Esophagus (tissue), 2 donors: ENCODE measurements around the gene UNC45B. TPM values are rescaled to one million over a fixed set of nuclear protein-coding genes. Genes with fewer than 3 reads are reported as not detected.
A peak's percentile ranks its signal among the peaks of the same experiment; 100 is the strongest.
"Not testable (repeated sequence)": the region's sequence is repeated elsewhere in the genome, so short reads cannot be mapped to it uniquely, and the experiment has no call there.

Experiments
- H3K27ac ChIP-seq, 2 donors: one replicate each; pipeline ENCODE4 v1.5.1; 2013; ENCODE audit warnings: low read depth in 2 of 2, mild to moderate bottlenecking in 2 of 2, inconsistent platforms in 1 of 2, low read length in 1 of 2, moderate library complexity in 1 of 2
- H3K27me3 ChIP-seq, 2 donors: one replicate each; pipeline ENCODE4 v1.6.1; 2013; ENCODE audit warnings: low read length in 2 of 2, control low read depth in 1 of 2, mild to moderate bottlenecking in 1 of 2; ENCODE audit not compliant: insufficient read depth in 2 of 2, control insufficient read depth in 1 of 2
- H3K36me3 ChIP-seq, 2 donors: one replicate each; pipeline ENCODE4 v1.6.1; 2013; ENCODE audit warnings: low read length in 1 of 2; ENCODE audit not compliant: control insufficient read depth in 2 of 2, insufficient read depth in 2 of 2
- H3K4me1 ChIP-seq, 2 donors: one replicate each; pipeline ENCODE4 v1.6.1; 2013; ENCODE audit warnings: low read length in 1 of 2; ENCODE audit not compliant: control insufficient read depth in 2 of 2, insufficient read depth in 2 of 2
- H3K4me3 ChIP-seq, 2 donors: one replicate each; pipeline ENCODE4 v1.5.1; 2013; ENCODE audit warnings: low read length in 2 of 2, mild to moderate bottlenecking in 2 of 2, low read depth in 1 of 2, moderate library complexity in 1 of 2
- H3K9me3 ChIP-seq, 2 donors: one replicate each; pipeline ENCODE4 v1.6.1; 2013; ENCODE audit warnings: mild to moderate bottlenecking in 2 of 2, low read depth in 1 of 2, low read length in 1 of 2, moderate library complexity in 1 of 2; ENCODE audit not compliant: control insufficient read depth in 2 of 2, insufficient read depth in 1 of 2
- WGBS, 2 donors: extraction: QIAGEN DNeasy Blood & Tissue Kit; methylation state at CpG; one replicate each; pipeline ENCODE4 v1.1.7; 2013; 5-methylcytosine and 5-hydroxymethylcytosine counted together
- polyA plus RNA-seq, 2 donors: library from polyadenylated mRNA; stranded (reverse); fragments of 200-250 nt; gene quantifications; one replicate each; pipeline ENCODE4 v1.2.3, GENCODE V29; 2013
- donor health status: healthy with polysubstance abuse.
- donor health status: Bipolar disorder and iron deficiency.

UNC45B gene
- polyA plus RNA-seq, 2 donors, result 0.01 to 0.02 TPM

- H3K36me3 ChIP-seq, H3K4me1 ChIP-seq, H3K27ac ChIP-seq, H3K27me3 ChIP-seq, H3K9me3 ChIP-seq, H3K4me3 ChIP-seq: not testable (repeated sequence)
- WGBS, 2 donors, result 92 to 94% methylated on average over 12 of the region's 12 CpGs
Observed at GRCh38 chr17:35194001-35194400, 46.4 kb downstream of the UNC45B start, which contains the start of gene SLC35G3. SLC35G3 (minus strand) TSS chr17:35194393; CDS start chr17:35194307, 86 bp downstream.

- not testable (repeated sequence) for H3K4me3 ChIP-seq, H3K9me3 ChIP-seq, H3K4me1 ChIP-seq, H3K36me3 ChIP-seq, H3K27me3 ChIP-seq, H3K27ac ChIP-seq
- 91 to 99% methylated on average over 14 to 31 of the region's 31 CpGs for WGBS, 2 donors
Observed at GRCh38 chr17:35195062-35195461, 47.4 kb downstream of the UNC45B start.

- WGBS, 2 donors, result 67 to 89% methylated on average over 1 to 2 of the region's 2 CpGs
- H3K9me3 ChIP-seq, H3K27ac ChIP-seq, H3K4me1 ChIP-seq, H3K4me3 ChIP-seq, H3K27me3 ChIP-seq, H3K36me3 ChIP-seq: not testable (repeated sequence)
Observed at GRCh38 chr17:35202582-35202981, 55.0 kb downstream of the UNC45B start.

GRCh38 chr17:35210741-35211140 is 63.1 kb downstream of the UNC45B start:
- 90 to 91% methylated on average over 7 of the region's 7 CpGs for WGBS, 2 donors

GRCh38 chr17:35212668-35213067 is 65.1 kb downstream of the UNC45B start:
- Histone ChIP-seq H3K27ac (no peak overlapping the region), H3K4me3 (no peak overlapping the region), H3K9me3 (no peaks in the 10 kb centered on the region), H3K4me1 (no peaks in the 10 kb centered on the region), H3K36me3 (no peaks in the 10 kb centered on the region), H3K27me3 (no peaks in the 10 kb centered on the region)
- 78 to 85% methylated on average over 4 of the region's 4 CpGs for WGBS, 2 donors

More at GRCh38 chr17:35210741-35211140, 63.1 kb downstream of the UNC45B start:
- no peaks in the 10 kb centered on the region for H3K9me3 ChIP-seq
- H3K4me1 ChIP-seq, result no peaks in the 10 kb centered on the region
- H3K4me3 ChIP-seq, result no peak overlapping the region
- no peaks in the 10 kb centered on the region for H3K36me3 ChIP-seq
- no peak overlapping the region for H3K27ac ChIP-seq
- H3K27me3 ChIP-seq, result no peaks in the 10 kb centered on the region

- Histone ChIP-seq H3K27me3 (no peaks in the 10 kb centered on the region), H3K4me1 (no peaks in the 10 kb centered on the region), H3K4me3 (no peak overlapping the region), H3K27ac (no peak overlapping the region), H3K36me3 (no peaks in the 10 kb centered on the region), H3K9me3 (no peaks in the 10 kb centered on the region)
- 62 to 66% methylated on average over 5 of the region's 5 CpGs for WGBS, 2 donors
Observed at GRCh38 chr17:35213412-35213940, 65.9 kb downstream of the UNC45B start.

GRCh38 chr17:35214192-35214591 is 66.6 kb downstream of the UNC45B start:
- Histone ChIP-seq H3K27ac (peak overlapping the region in 1 of 2 donors; percentile 69), H3K27me3 (no peaks in the 10 kb centered on the region), H3K4me3 (no peak overlapping the region), H3K36me3 (no peaks in the 10 kb centered on the region), H3K9me3 (no peaks in the 10 kb centered on the region), H3K4me1 (no peaks in the 10 kb centered on the region)
- 61 to 67% methylated on average over 3 of the region's 3 CpGs for WGBS, 2 donors

GRCh38 chr17:35214631-35215273 is 67.1 kb downstream of the UNC45B start:
- H3K27ac ChIP-seq, result peak overlapping the region; percentile 69 to 79
- no peaks in the 10 kb centered on the region for H3K27me3 ChIP-seq
- no peaks in the 10 kb centered on the region for H3K36me3 ChIP-seq
- no peaks in the 10 kb centered on the region for H3K9me3 ChIP-seq
- no peak overlapping the region for H3K4me3 ChIP-seq
- H3K4me1 ChIP-seq, result no peaks in the 10 kb centered on the region
- 47 to 53% methylated on average over 5 of the region's 5 CpGs for WGBS, 2 donors

- no peaks in the 10 kb centered on the region for H3K4me1 ChIP-seq
- WGBS, 2 donors, result 69% methylated on average over 5 of the region's 5 CpGs
- no peaks in the 10 kb centered on the region for H3K9me3 ChIP-seq
- H3K27me3 ChIP-seq, result no peaks in the 10 kb centered on the region
- H3K36me3 ChIP-seq, result no peaks in the 10 kb centered on the region
- no peak overlapping the region for H3K4me3 ChIP-seq
- no peak overlapping the region for H3K27ac ChIP-seq
Observed at GRCh38 chr17:35217107-35217506, 69.5 kb downstream of the UNC45B start.

GRCh38 chr17:35218915-35219314 is 71.3 kb downstream of the UNC45B start:
- Histone ChIP-seq H3K4me3 (no peak overlapping the region), H3K9me3 (peaks cover 4 to 5% of the 10 kb centered on the region in 2 donors), H3K4me1 (no peaks in the 10 kb centered on the region), H3K27me3 (no peaks in the 10 kb centered on the region), H3K27ac (no peak overlapping the region), H3K36me3 (no peaks in the 10 kb centered on the region)
- WGBS, 2 donors, result 55 to 59% methylated on average over 2 of the region's 2 CpGs
